H1 (cell line): ENCODE data around the gene ANKRD11. TPM values are rescaled to one million over a fixed set of nuclear protein-coding genes. Genes with fewer than 3 reads are reported as not detected.

Experiments
- CTCF ChIA-PET: fragments of 300-600 bp; sonication (Branson Sonifier 250); formaldehyde crosslinking; loops from one replicate; lab custom pipeline; 2021; ENCODE audit not compliant: partially characterized antibody; lab: Charles Lee
- POLR2A ChIA-PET: fragments of 300-600 bp; sonication (Branson Sonifier 250); formaldehyde crosslinking; loops from one replicate; lab custom pipeline; 2021; ENCODE audit warnings: inconsistent platforms; ENCODE audit not compliant: partially characterized antibody; lab: Charles Lee
- DNase-seq, 2 experiments: peaks; one replicate each; pipeline versions ENCODE4 v3.0.0 to v3.0.0-alpha.2; 2010 to 2022; ENCODE audit warnings: low spot score in 2 of 2, low read depth in 1 of 2, mixed read lengths in 1 of 2
- FAIRE-seq: peaks from 2 replicates; lab custom pipeline; 2011; peaks lifted over from hg19 to GRCh38; lab: Jason Lieb, UNC
- H2AFZ ChIP-seq: 2 replicates; pipeline ENCODE4 v1.8.1; 2012; ENCODE audit warnings: low read length, inconsistent platforms
- H2AK5ac ChIP-seq: 2 replicates; pipeline ENCODE4 v1.6.1; 2013; ENCODE audit warnings: low read depth, low read length
- H2BK120ac ChIP-seq: replicated peaks from 2 replicates; pipeline ENCODE3; 2013; ENCODE audit warnings: low read depth, low read length, inconsistent platforms
- H2BK12ac ChIP-seq: 2 replicates; pipeline ENCODE4 v1.6.1; 2013; ENCODE audit warnings: low read depth, low read length
- H2BK15ac ChIP-seq: 2 replicates; pipeline ENCODE4 v1.6.1; 2013; ENCODE audit warnings: low read length
- H2BK20ac ChIP-seq: 2 replicates; pipeline ENCODE4 v1.6.1; 2013; ENCODE audit warnings: low read length
- H2BK5ac ChIP-seq: 2 replicates; pipeline ENCODE4 v1.6.1; 2013; ENCODE audit warnings: low read depth, low read length
- H3K14ac ChIP-seq: 2 replicates; pipeline ENCODE4 v1.6.1; 2013; ENCODE audit warnings: inconsistent platforms; ENCODE audit not compliant: insufficient read length
- H3K18ac ChIP-seq: 2 replicates; pipeline ENCODE4 v1.6.1; 2013; ENCODE audit warnings: low read length; ENCODE audit errors: extremely low read depth
- H3K23ac ChIP-seq: 2 replicates; pipeline ENCODE4 v1.6.1; 2013; ENCODE audit warnings: inconsistent platforms; ENCODE audit not compliant: insufficient read length
- H3K23me2 ChIP-seq: 2 replicates; pipeline ENCODE4 v1.6.1; 2013; ENCODE audit warnings: low read depth, low read length
- H3K27ac ChIP-seq: 2 replicates; pipeline ENCODE4 v1.6.1; 2011; ENCODE audit warnings: low read depth, low read length, inconsistent platforms
- H3K27me3 ChIP-seq, 4 experiments: replicated peaks in 1 of 4; 1 replicate in 1 of 4; 2 replicates in 3 of 4; pipeline versions ENCODE4 v1.6.1 to v1.8.1; 2011 to 2013; ENCODE audit warnings: low read length in 3 of 4, mild to moderate bottlenecking in 3 of 4, inconsistent platforms in 2 of 4, mixed read lengths in 2 of 4, moderate library complexity in 1 of 4; ENCODE audit not compliant: control insufficient read depth in 3 of 4, insufficient read depth in 3 of 4; ENCODE audit errors: extremely low read depth in 1 of 4
- H3K36me3 ChIP-seq, 4 experiments: 2 replicates each; pipeline versions ENCODE4 v1.6.1 to v1.8.1; 2011 to 2013; ENCODE audit warnings: mild to moderate bottlenecking in 4 of 4, low read length in 3 of 4, moderate library complexity in 2 of 4, control low read depth in 1 of 4, inconsistent platforms in 1 of 4; ENCODE audit not compliant: insufficient read depth in 4 of 4, control insufficient read depth in 2 of 4
- H3K4ac ChIP-seq: replicated peaks from 2 replicates; pipeline ENCODE3; 2013; ENCODE audit warnings: low read length, low read depth, mixed read lengths, inconsistent platforms; ENCODE audit not compliant: insufficient read length
- H3K4me1 ChIP-seq, 4 experiments: replicated peaks in 1 of 4; 1 replicate in 1 of 4; 2 replicates in 3 of 4; pipeline versions ENCODE4 v1.6.1 to v1.8.1; 2011 to 2013; ENCODE audit warnings: low read length in 3 of 4, inconsistent platforms in 2 of 4, mixed read lengths in 1 of 4; ENCODE audit not compliant: insufficient read depth in 4 of 4, control insufficient read depth in 3 of 4
- H3K4me2 ChIP-seq, 2 experiments: 2 replicates each; pipeline versions ENCODE4 v1.6.1 to v1.8.1; 2011 to 2013; ENCODE audit warnings: low read depth in 2 of 2, low read length in 2 of 2, control low read depth in 1 of 2, inconsistent platforms in 1 of 2, mild to moderate bottlenecking in 1 of 2; ENCODE audit not compliant: insufficient read depth in 1 of 2
- H3K4me3 ChIP-seq, 4 experiments: fragments of 200-600, 300-600 bp in 1 of 4; sonication (generic), shearing (Covaris generic), sonication (Bioruptor Twin) in 1 of 4; 2 replicates each; pipeline versions ENCODE4 v1.5.1 to v1.8.1; 2011 to 2016; ENCODE audit warnings: low read length in 4 of 4, low read depth in 3 of 4, control low read depth in 2 of 4, inconsistent platforms in 2 of 4, mild to moderate bottlenecking in 2 of 4, mixed read lengths in 1 of 4, moderate library complexity in 1 of 4; ENCODE audit not compliant: insufficient read depth in 2 of 4; ENCODE audit errors: extremely low read depth in 1 of 4
- H3K56ac ChIP-seq: replicated peaks from 2 replicates; pipeline ENCODE3; 2013; ENCODE audit warnings: low read depth, mild to moderate bottlenecking, mixed read lengths, low read length, inconsistent platforms; ENCODE audit not compliant: insufficient read length
- H3K79me1 ChIP-seq: 2 replicates; pipeline ENCODE4 v1.6.1; 2013; ENCODE audit warnings: low read depth, low read length, control low read depth
- H3K79me2 ChIP-seq, 2 experiments: 2 replicates each; pipeline versions ENCODE4 v1.6.1 to v1.8.1; 2012 to 2013; ENCODE audit warnings: low read length in 2 of 2, mild to moderate bottlenecking in 2 of 2, inconsistent platforms in 1 of 2; ENCODE audit not compliant: insufficient read depth in 2 of 2, control insufficient read depth in 1 of 2
- H3K9ac ChIP-seq, 4 experiments: replicated peaks in 1 of 4; 1 replicate in 1 of 4; 2 replicates in 3 of 4; pipeline versions ENCODE4 v1.6.1 to v1.8.1; 2011 to 2013; ENCODE audit warnings: low read depth in 3 of 4, low read length in 3 of 4, control low read depth in 2 of 4, mild to moderate bottlenecking in 2 of 4, moderate library complexity in 2 of 4, inconsistent platforms in 1 of 4; ENCODE audit errors: extremely low read depth in 1 of 4
- H3K9me3 ChIP-seq, 2 experiments: 2 replicates each; pipeline versions ENCODE4 v1.6.1 to v1.8.1; 2012 to 2013; ENCODE audit warnings: mild to moderate bottlenecking in 2 of 2, moderate library complexity in 2 of 2, control low read depth in 1 of 2, inconsistent platforms in 1 of 2, low read depth in 1 of 2, low read length in 1 of 2, mixed read lengths in 1 of 2; ENCODE audit not compliant: insufficient read depth in 2 of 2
- H4K20me1 ChIP-seq, 2 experiments: replicated peaks in 1 of 2; 2 replicates each; pipeline versions ENCODE3 to v1.8.1; 2011 to 2013; ENCODE audit warnings: inconsistent platforms in 2 of 2, low read length in 2 of 2, mild to moderate bottlenecking in 1 of 2; ENCODE audit not compliant: insufficient read depth in 2 of 2, control insufficient read depth in 1 of 2
- H4K5ac ChIP-seq: 2 replicates; pipeline ENCODE4 v1.6.1; 2013; ENCODE audit warnings: low read length, low read depth, mixed read lengths, inconsistent platforms; ENCODE audit not compliant: insufficient read length
- H4K8ac ChIP-seq: 2 replicates; pipeline ENCODE4 v1.8.0; 2013; ENCODE audit warnings: mild to moderate bottlenecking, moderate library complexity, low read length, inconsistent platforms; ENCODE audit not compliant: insufficient read depth; ENCODE audit errors: extremely low read depth
- H4K91ac ChIP-seq: replicated peaks from 2 replicates; pipeline ENCODE3; 2013; ENCODE audit warnings: low read length, mixed read lengths, inconsistent platforms; ENCODE audit not compliant: insufficient read length
- E2F6 ChIP-seq: IDR thresholded peaks from 2 replicates; pipeline ENCODE4 v1.6.1; 2012; ENCODE audit warnings: inconsistent platforms
- SAP30 ChIP-seq: fragments of 300-600 bp; sonication (generic); IDR thresholded peaks from 2 replicates; pipeline ENCODE4 v1.7.1; 2012; ENCODE audit warnings: low read length, moderate library complexity, mild to moderate bottlenecking, inconsistent platforms; ENCODE audit not compliant: insufficient read depth, insufficient replicate concordance
- WGBS, 2 experiments: shearing (Covaris generic) in 1 of 2; methylation state at CpG; one replicate each; pipeline versions ENCODE4 v1.1.6 to v1.1.7; 2013 to 2015; ENCODE audit warnings: low lambda C conversion rate in 2 of 2, mixed read lengths in 2 of 2, inconsistent platforms in 1 of 2, low coverage in 1 of 2, missing lambda C conversion rate in 1 of 2; ENCODE audit not compliant: insufficient replicate concordance in 2 of 2, insufficient coverage in 1 of 2, insufficient read length in 1 of 2; ENCODE audit errors: extremely low coverage in 1 of 2, missing lambda C conversion rate in 1 of 2; 5-methylcytosine and 5-hydroxymethylcytosine counted together
- polyA plus RNA-seq, 7 experiments: library from polyadenylated mRNA; depleted of rRNA in 3 of 7; stranded (reverse) in 5 of 7; unstranded in 2 of 7; fragments of >200 nt in 5 of 7; fragments of 200-250 nt in 2 of 7; gene quantifications; 1 replicate in 5 of 7; 2 replicates in 1 of 7; 4 replicates in 1 of 7; pipeline versions ENCODE4 v1.2.1 to v1.2.3, GENCODE V29; 2011 to 2013; ENCODE audit warnings: missing spikeins in 2 of 7, mixed read lengths in 2 of 7
- total RNA-seq: library from RNA; stranded (reverse); fragmentation: NEBNext Ultra II Directional; extraction: Animal tissue kit (Norgen Biotek cat#: 25700); gene quantifications from 2 replicates; pipeline ENCODE4 v1.2.1, GENCODE V29; 2021

The ANKRD11 gene
- total and polyA plus RNA-seq, 2 of the 8 experiments (the other 6 are each of a cell fraction or from before 2014, with no cell fraction given) = 46.5 to 142 TPM

- no peak overlapping the region for H3K9ac ChIP-seq
- peaks cover 42 to 93% of the 10 kb centered on the region in 2 experiments for H3K79me2 ChIP-seq
- no peaks in the 10 kb centered on the region for H3K36me3 ChIP-seq
- no peak overlapping the region for H2BK20ac ChIP-seq
- no peak overlapping the region for H3K18ac ChIP-seq
- H3K23ac ChIP-seq = no peak overlapping the region
- H3K4me3 ChIP-seq = no peak overlapping the region
- CTCF ChIA-PET = interaction anchor here (0.6 to 1.1 kb wide), 2 partner anchors 17 to 295 kb away, joined by 3 read pairs; no protein-coding TSS in a partner anchor
- no peak overlapping the region for H2BK5ac ChIP-seq
- DNase-seq (no peak), FAIRE-seq (no peak)
- peaks cover 12 to 32% (median 22%) of the 10 kb centered on the region in 4 experiments for H3K4me1 ChIP-seq
- WGBS, 2 experiments = 89% methylated on average over 23 of the region's 27 CpGs; no CpG with 5 or more reads in 1 of the 2 experiments
- H4K20me1 ChIP-seq = peaks cover 57 to 61% of the 10 kb centered on the region in 2 experiments
- H3K79me1 ChIP-seq = peaks cover 28% of the 10 kb centered on the region
- H3K9me3 ChIP-seq = no peaks in the 10 kb centered on the region
- no peaks in the 10 kb centered on the region for H3K23me2 ChIP-seq
- no peak overlapping the region for H3K14ac ChIP-seq
- POLR2A ChIA-PET = interaction anchor here (0.7 to 1.0 kb wide), 6 partner anchors 13 to 106 kb away, joined by 3 read pairs; partner anchors contain the start of gene SPG7
- H3K4ac ChIP-seq = no peak overlapping the region
- no peaks in the 10 kb centered on the region for H3K27me3 ChIP-seq
- no peak overlapping the region for H2BK120ac ChIP-seq
- no peak overlapping the region; a peak in 1 of 4 replicates for H3K4me2 ChIP-seq
- H3K27ac ChIP-seq = no peak overlapping the region
- no peak overlapping the region for H2AK5ac ChIP-seq
- H4K5ac ChIP-seq = no peak overlapping the region
- no peak overlapping the region for H4K91ac ChIP-seq
- H2BK15ac ChIP-seq = no peak overlapping the region
- H2AFZ ChIP-seq = no peak overlapping the region
- no peak overlapping the region for H3K56ac ChIP-seq
- no peak overlapping the region for H4K8ac ChIP-seq
- H2BK12ac ChIP-seq = no peak overlapping the region
- no peak for TF ChIP-seq SAP30
- TF ChIP-seq E2F6 = 0 out of 2 replicates have a peak, but pooled peaks have one; percentile 22
These were observed 88.5 kb downstream of the ANKRD11 start for GRCh38 chr16:89401641-89402445.
